DOHH2 (cell line): Measurements from ENCODE around the gene SCAF8.
"Not testable (repeated sequence)": the region's sequence is repeated elsewhere in the genome, so short reads cannot be mapped to it uniquely, and the experiment has no call there.

Experiments used
- H3F3A ChIP-seq: fragments of 200-600 bp; sonication (generic), shearing (Covaris generic); 2 replicates; pipeline ENCODE4 v1.6.0; 2016; ENCODE audit warnings: antibody characterized with exemption, mild to moderate bottlenecking; ENCODE audit not compliant: control insufficient read depth, insufficient read depth
- H3K27ac ChIP-seq: fragments of 200-600 bp; sonication (generic); 2 replicates; pipeline ENCODE4 v1.5.1; 2014; ENCODE audit warnings: low read depth, mild to moderate bottlenecking, low read length, moderate library complexity
- H3K27me3 ChIP-seq: fragments of 200-600 bp; sonication (generic); 2 replicates; pipeline ENCODE4 v1.6.1; 2014; ENCODE audit warnings: mild to moderate bottlenecking, low read length, mixed read lengths; ENCODE audit not compliant: control insufficient read depth
- H3K36me3 ChIP-seq: fragments of 200-600 bp; sonication (generic); 2 replicates; pipeline ENCODE4 v1.6.1; 2014; ENCODE audit warnings: mild to moderate bottlenecking, low read length, moderate library complexity, mixed read lengths; ENCODE audit not compliant: control insufficient read depth
- H3K4me1 ChIP-seq: fragments of 200-600 bp; sonication (generic); 2 replicates; pipeline ENCODE4 v1.6.1; 2014; ENCODE audit warnings: mild to moderate bottlenecking, low read length, mixed read lengths; ENCODE audit not compliant: control insufficient read depth
- H3K4me2 ChIP-seq: fragments of 200-600 bp; sonication (generic); 2 replicates; pipeline ENCODE4 v1.6.0; 2014; ENCODE audit warnings: mild to moderate bottlenecking, low read length, moderate library complexity
- H3K4me3 ChIP-seq: fragments of 200-600 bp; sonication (generic); 2 replicates; pipeline ENCODE4 v1.5.1; 2014; ENCODE audit warnings: mild to moderate bottlenecking, low read length, mixed read lengths
- H3K79me2 ChIP-seq: fragments of 200-600 bp; sonication (generic); 2 replicates; pipeline ENCODE4 v1.6.1; 2014; ENCODE audit warnings: mild to moderate bottlenecking, low read length, mixed read lengths; ENCODE audit not compliant: control insufficient read depth
- H3K9me2 ChIP-seq: fragments of 200-600 bp; sonication (generic); replicated peaks from 2 replicates; pipeline ENCODE4 v1.6.1; 2014; ENCODE audit warnings: mild to moderate bottlenecking, low read length, mixed read lengths; ENCODE audit not compliant: control insufficient read depth
- H3K9me3 ChIP-seq: fragments of 200-600 bp; sonication (generic); 2 replicates; pipeline ENCODE4 v1.6.1; 2014; ENCODE audit warnings: antibody characterized with exemption, low read length, mixed read lengths; ENCODE audit not compliant: control insufficient read depth, insufficient read depth
- H4K20me1 ChIP-seq: fragments of 200-600 bp; sonication (generic); 2 replicates; pipeline ENCODE4 v1.6.0; 2014; ENCODE audit warnings: low read depth, mild to moderate bottlenecking, antibody characterized with exemption, low read length, moderate library complexity; ENCODE audit not compliant: control insufficient read depth, insufficient read depth
- EZH2phosphoT487 ChIP-seq: fragments of 200-600 bp; sonication (generic); IDR thresholded peaks from 2 replicates; pipeline ENCODE4 v1.6.1; 2017; ENCODE audit warnings: borderline replicate concordance, mild to moderate bottlenecking, antibody characterized with exemption, low read length, moderate library complexity, mixed read lengths
- TF ChIP-seq, protein P1 (sequence below): fragments of 200-600 bp; sonication (generic); IDR thresholded peaks from one replicate; pipeline ENCODE4 v1.5.1; 2014; ENCODE audit warnings: antibody characterized with exemption, mild to moderate bottlenecking, low read depth, low read length; ENCODE audit not compliant: poor library complexity, severe bottlenecking

SCAF8 gene

GRCh38 chr6:154738551-154738961 is 5.3 kb downstream of the SCAF8 start:
- H3K9me3 ChIP-seq = no peaks in the 10 kb centered on the region
- H4K20me1 ChIP-seq = peaks cover 8% of the 10 kb centered on the region
- H3K4me2 ChIP-seq = no peak overlapping the region
- H3K36me3 ChIP-seq = peaks cover 72% of the 10 kb centered on the region
- H3K27me3 ChIP-seq = no peaks in the 10 kb centered on the region
- TF ChIP-seq, protein P1, sequence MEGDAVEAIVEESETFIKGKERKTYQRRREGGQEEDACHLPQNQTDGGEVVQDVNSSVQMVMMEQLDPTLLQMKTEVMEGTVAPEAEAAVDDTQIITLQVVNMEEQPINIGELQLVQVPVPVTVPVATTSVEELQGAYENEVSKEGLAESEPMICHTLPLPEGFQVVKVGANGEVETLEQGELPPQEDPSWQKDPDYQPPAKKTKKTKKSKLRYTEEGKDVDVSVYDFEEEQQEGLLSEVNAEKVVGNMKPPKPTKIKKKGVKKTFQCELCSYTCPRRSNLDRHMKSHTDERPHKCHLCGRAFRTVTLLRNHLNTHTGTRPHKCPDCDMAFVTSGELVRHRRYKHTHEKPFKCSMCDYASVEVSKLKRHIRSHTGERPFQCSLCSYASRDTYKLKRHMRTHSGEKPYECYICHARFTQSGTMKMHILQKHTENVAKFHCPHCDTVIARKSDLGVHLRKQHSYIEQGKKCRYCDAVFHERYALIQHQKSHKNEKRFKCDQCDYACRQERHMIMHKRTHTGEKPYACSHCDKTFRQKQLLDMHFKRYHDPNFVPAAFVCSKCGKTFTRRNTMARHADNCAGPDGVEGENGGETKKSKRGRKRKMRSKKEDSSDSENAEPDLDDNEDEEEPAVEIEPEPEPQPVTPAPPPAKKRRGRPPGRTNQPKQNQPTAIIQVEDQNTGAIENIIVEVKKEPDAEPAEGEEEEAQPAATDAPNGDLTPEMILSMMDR = no peak
- no peak for TF ChIP-seq EZH2phosphoT487
- H3K79me2 ChIP-seq = peaks cover 100% of the 10 kb centered on the region
- H3K9me2 ChIP-seq = no peaks in the 10 kb centered on the region
- no peak overlapping the region for H3K4me3 ChIP-seq
- H3K27ac ChIP-seq = no peak overlapping the region
- H3F3A ChIP-seq = no peaks in the 10 kb centered on the region
- peaks cover 61% of the 10 kb centered on the region for H3K4me1 ChIP-seq

DNA sequence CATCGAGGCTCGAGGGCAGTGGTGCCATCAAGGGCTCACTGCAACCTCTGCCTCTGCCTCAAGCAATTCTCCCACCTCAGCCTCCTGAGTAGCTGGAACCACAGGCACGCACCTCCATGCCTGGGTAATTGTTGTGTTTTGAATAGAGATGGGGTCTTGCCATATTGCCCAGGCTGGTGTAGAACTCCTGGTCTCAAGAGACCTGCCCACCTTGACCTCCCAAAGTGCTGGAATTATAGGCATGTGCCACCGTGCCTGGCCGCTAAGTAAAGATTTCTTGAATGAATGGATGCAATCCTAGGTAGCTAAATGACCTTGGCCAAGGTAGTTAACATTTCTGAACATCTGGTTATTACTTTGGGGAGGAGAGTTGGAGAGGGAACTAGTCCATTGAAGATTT is 7.4 kb downstream of the SCAF8 start:
- no peak overlapping the region for H3K27ac ChIP-seq
- peaks cover 70% of the 10 kb centered on the region for H3K4me1 ChIP-seq
- H3F3A ChIP-seq = no peaks in the 10 kb centered on the region
- H3K9me2 ChIP-seq = no peaks in the 10 kb centered on the region
- no peaks in the 10 kb centered on the region for H3K27me3 ChIP-seq
- H4K20me1 ChIP-seq = peaks cover 8% of the 10 kb centered on the region
- H3K9me3 ChIP-seq = no peaks in the 10 kb centered on the region
- TF ChIP-seq, protein P1 = no peak
- no peak for TF ChIP-seq EZH2phosphoT487
- H3K36me3 ChIP-seq = peaks cover 71% of the 10 kb centered on the region
- H3K79me2 ChIP-seq = peaks cover 100% of the 10 kb centered on the region
- H3K4me3 ChIP-seq = no peak overlapping the region
- no peak overlapping the region for H3K4me2 ChIP-seq

- Histone ChIP-seq H3K9me2 (no peaks in the 10 kb centered on the region), H3F3A (no peaks in the 10 kb centered on the region), H3K27me3 (no peaks in the 10 kb centered on the region), H3K36me3 (peaks cover 65% of the 10 kb centered on the region), H3K4me2 (no peak overlapping the region), H3K9me3 (no peaks in the 10 kb centered on the region), H3K27ac (no peak overlapping the region), H3K4me1 (peaks cover 66% of the 10 kb centered on the region), H4K20me1 (peaks cover 3% of the 10 kb centered on the region), H3K79me2 (peaks cover 100% of the 10 kb centered on the region), H3K4me3 (no peak overlapping the region)
- TF ChIP-seq, protein P1 = no peak
- no peak for TF ChIP-seq EZH2phosphoT487
Observed at GRCh38 chr6:154742891-154743290, 9.7 kb downstream of the SCAF8 start.

- peak overlapping the region; percentile 20; the same call in 1 of the 2 replicates for H3K4me2 ChIP-seq
- H3K27ac ChIP-seq = 0 out of 2 replicates have a peak overlapping the region, but pooled peaks have one; percentile 10
- H4K20me1 ChIP-seq, H3K9me3 ChIP-seq, H3K9me2 ChIP-seq, H3K4me3 ChIP-seq, H3F3A ChIP-seq, H3K27me3 ChIP-seq: not testable (repeated sequence)
- peaks cover 100% of the 10 kb centered on the region for H3K79me2 ChIP-seq
- peaks cover 55% of the 10 kb centered on the region for H3K36me3 ChIP-seq
- peaks cover 55% of the 10 kb centered on the region for H3K4me1 ChIP-seq
Observed at GRCh38 chr6:154744029-154744745, 11.0 kb downstream of the SCAF8 start.
